ENCODE measurements around the gene GRK5.

The GRK5 gene

DNA sequence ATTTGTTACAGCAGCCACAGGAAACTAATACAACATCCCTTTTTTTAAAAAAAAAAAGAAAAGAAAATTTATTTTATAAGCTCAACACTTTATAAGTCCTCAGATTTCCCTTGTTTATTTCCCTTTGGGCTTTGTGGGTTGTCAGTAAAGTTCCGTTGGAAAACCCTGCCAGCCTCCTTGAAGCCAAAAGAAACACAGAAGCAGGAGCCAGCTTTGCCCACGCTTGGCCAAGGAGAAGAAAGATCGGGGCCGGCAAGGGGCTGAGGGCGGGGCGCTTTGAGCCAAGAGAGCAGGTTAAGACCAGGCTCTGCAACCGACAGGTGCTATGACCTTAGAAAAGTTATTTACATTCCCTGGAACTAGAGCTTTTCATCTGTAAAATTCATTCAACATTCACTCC is 262.5 kb downstream of the GRK5 start:
- no peak for DNase-seq (ENCODE audit: low read depth, low spot score)

DNA sequence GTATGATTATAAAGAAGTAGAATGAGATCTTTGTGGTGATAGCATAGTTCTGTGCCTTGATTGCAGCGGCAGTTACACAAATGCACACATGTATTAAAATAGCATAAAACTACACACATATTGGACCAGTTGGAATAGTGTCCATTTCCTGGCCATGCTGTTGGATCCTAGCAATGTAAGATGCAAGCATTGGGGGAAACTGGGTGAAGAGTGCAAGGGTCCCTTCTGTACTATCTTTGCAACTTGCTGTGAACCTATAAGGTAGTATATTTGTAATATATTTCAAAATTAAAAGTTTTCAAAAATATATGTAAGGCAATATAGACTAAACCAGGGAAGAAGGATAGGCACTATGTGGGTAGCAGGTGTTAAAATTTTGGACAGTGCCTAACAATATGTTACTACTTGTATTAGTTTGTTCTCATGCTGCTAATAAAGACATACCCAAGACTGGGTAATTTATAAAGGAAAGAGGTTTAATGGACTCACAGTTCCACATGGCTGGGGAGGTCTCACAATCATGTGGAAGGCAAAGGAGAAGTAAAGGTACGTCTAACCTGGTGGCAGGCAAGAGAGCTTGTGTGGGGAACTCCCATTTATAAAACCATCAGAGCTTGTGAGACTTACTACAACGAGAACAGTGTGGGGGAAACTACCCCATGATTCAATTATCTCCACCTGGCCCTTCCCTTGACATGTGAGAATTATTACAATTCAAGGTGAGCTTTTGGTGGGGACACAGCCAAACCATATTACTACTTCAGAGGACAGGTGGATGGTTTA is 263.7 kb downstream of the GRK5 start:
- TF ChIP-seq FOXP2 (optimal IDR thresholded peaks at IDR 0.05; ENCODE audit: control extremely low read depth, extremely low read length, insufficient read depth) = no peak
- no peak for TF ChIP-seq EZH2 (IDR thresholded peaks at IDR 0.05)
- no peak for TF ChIP-seq POLR2AphosphoS5 (IDR thresholded peaks at IDR 0.05; ENCODE audit: borderline replicate concordance, low read depth, low read length)
- Histone ChIP-seq H3K27ac (no peak overlapping the region), H3K9me3 (ENCODE audit: low read depth, low read length) (no peaks in the 10 kb centered on the region), H3K9ac (ENCODE audit: insufficient read length) (no peak overlapping the region), H3K4me3 (no peak overlapping the region), H3K36me3 (ENCODE audit: insufficient read depth, low read length) (no peaks in the 10 kb centered on the region)
- DNase-seq (ENCODE audit: low read depth, low spot score) = no peak

More for the DNA sequence above, 262.5 kb downstream of the GRK5 start:
- Histone ChIP-seq H3K4me3 (no peak overlapping the region), H3K36me3 (ENCODE audit: insufficient read depth, low read length) (no peaks in the 10 kb centered on the region), H3K27ac (no peak overlapping the region), H3K9ac (ENCODE audit: insufficient read length) (no peak overlapping the region), H3K9me3 (ENCODE audit: low read depth, low read length) (no peaks in the 10 kb centered on the region)
- TF ChIP-seq EZH2 (IDR thresholded peaks at IDR 0.05) (no peak), POLR2AphosphoS5 (IDR thresholded peaks at IDR 0.05; ENCODE audit: borderline replicate concordance, low read depth, low read length) (no peak), FOXP2 (optimal IDR thresholded peaks at IDR 0.05; ENCODE audit: control extremely low read depth, extremely low read length, insufficient read depth) (no peak)

DNA sequence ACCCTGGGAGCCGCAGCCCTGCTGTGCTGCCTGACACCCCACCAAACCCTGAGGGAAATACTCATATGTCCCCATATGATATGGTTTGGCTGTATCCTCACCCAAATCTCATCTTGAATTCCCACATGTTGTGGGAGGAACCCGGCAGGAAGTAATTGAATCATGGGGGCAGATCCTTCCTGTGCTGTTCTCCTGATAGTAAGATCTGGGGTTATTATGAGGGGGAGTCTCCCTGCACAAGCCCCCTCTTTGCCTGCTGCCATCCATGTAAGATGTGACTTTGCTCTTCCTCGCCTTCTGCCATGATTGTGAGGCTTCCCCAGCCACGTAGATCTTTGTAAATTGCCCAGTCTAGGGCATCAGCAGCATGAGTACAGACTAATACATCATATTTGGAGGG is 266.4 kb downstream of the GRK5 start:
- Histone ChIP-seq H3K9ac (ENCODE audit: insufficient read length) (no peak overlapping the region), H3K4me3 (no peak overlapping the region), H3K36me3 (ENCODE audit: insufficient read depth, low read length) (no peaks in the 10 kb centered on the region), H3K9me3 (ENCODE audit: low read depth, low read length) (no peaks in the 10 kb centered on the region), H3K27ac (no peak overlapping the region)
- DNase-seq (ENCODE audit: low read depth, low spot score) = no peak
- TF ChIP-seq POLR2AphosphoS5 (IDR thresholded peaks at IDR 0.05; ENCODE audit: borderline replicate concordance, low read depth, low read length) (no peak), EZH2 (IDR thresholded peaks at IDR 0.05) (no peak), FOXP2 (optimal IDR thresholded peaks at IDR 0.05; ENCODE audit: control extremely low read depth, extremely low read length, insufficient read depth) (no peak)

DNA sequence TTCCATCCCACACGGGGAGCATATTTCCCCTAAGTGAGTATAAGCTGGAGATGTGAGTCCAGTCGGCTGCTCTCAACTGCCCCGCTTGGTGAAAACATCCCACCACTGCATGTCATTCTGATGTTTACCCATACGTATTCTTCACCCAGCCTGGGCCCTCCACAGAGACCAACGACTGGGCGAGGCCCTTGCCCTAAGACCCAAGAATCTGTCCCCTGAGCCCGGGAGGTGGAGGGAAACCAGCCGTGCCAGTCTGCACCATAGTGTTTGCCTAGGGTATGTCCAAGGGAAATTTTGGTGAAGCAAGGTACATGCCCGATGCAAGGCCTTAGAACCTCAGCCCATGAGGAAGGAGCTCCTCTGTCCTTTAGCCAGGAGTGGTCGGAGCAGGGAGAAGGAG is 267.2 kb downstream of the GRK5 start:
- no peaks in the 10 kb centered on the region for H3K9me3 ChIP-seq (ENCODE audit: low read depth, low read length)
- no peaks in the 10 kb centered on the region for H3K36me3 ChIP-seq (ENCODE audit: insufficient read depth, low read length)
- no peak overlapping the region for H3K27ac ChIP-seq
- H3K4me3 ChIP-seq = no peak overlapping the region
- no peak for DNase-seq (ENCODE audit: low read depth, low spot score)
- no peak overlapping the region for H3K9ac ChIP-seq (ENCODE audit: insufficient read length)
- TF ChIP-seq FOXP2 (optimal IDR thresholded peaks at IDR 0.05; ENCODE audit: control extremely low read depth, extremely low read length, insufficient read depth) (no peak), POLR2AphosphoS5 (IDR thresholded peaks at IDR 0.05; ENCODE audit: borderline replicate concordance, low read depth, low read length) (no peak), EZH2 (IDR thresholded peaks at IDR 0.05) (no peak)

DNA sequence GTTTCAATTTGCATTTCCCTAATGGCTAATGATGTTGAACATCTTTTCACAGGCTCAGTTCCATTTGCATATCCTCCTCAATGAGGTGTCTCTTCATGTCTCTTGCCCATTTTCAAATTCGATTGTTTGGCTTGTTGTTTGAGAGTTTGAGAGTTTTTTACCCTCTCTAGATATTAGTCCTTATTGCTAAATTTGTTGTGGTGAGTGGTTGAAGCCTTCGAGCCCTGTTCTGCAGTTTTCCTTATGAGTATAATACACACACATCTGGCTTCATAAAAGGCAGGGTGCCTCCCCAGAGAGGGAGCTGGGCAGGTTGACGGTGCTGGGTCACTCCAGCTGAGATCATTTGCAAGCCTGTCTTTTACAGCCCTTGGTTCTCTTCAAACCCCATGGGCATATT is 270.1 kb downstream of the GRK5 start:
- Histone ChIP-seq H3K9me3 (ENCODE audit: low read depth, low read length) (no peaks in the 10 kb centered on the region), H3K9ac (ENCODE audit: insufficient read length) (no peak overlapping the region), H3K4me3 (no peak overlapping the region), H3K36me3 (ENCODE audit: insufficient read depth, low read length) (no peaks in the 10 kb centered on the region), H3K27ac (no peak overlapping the region)
- no peak for DNase-seq (ENCODE audit: low read depth, low spot score)
- TF ChIP-seq FOXP2 (optimal IDR thresholded peaks at IDR 0.05; ENCODE audit: control extremely low read depth, extremely low read length, insufficient read depth) (no peak), POLR2AphosphoS5 (IDR thresholded peaks at IDR 0.05; ENCODE audit: borderline replicate concordance, low read depth, low read length) (no peak), EZH2 (IDR thresholded peaks at IDR 0.05) (no peak)

DNA sequence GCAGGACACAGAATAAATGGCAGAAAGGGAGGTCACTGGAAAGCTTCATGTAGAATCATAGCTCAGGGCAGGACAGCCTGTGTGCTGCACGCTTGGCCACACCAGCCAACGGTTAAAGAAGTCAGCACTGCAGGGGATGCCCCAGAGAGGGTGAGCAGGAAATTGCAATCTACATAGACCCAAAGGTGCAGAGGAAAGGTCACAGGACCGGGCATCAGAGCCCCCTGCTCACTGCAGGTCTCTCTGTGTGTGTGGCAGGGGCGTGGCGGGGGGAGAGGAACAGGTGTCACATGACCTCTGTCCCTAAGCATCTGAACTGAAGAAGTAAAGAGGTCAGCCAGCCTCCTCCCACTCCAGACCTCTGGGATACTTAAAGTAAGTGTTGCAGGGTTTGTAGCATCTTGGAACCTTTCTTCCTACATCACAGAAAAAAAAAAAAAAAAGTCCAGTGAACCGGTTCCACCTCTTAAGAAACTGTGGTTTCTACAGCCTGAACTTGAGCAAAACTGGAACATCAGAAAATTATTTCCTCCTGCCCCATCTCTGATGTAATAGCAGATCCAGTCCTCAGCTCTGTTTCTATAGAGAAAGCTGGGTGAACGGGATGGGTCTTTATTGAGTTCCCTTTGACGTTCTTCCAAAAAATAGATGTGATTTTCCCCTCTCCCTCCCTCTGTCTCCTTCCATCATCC is 270.9 kb downstream of the GRK5 start:
- H3K36me3 ChIP-seq (ENCODE audit: insufficient read depth, low read length) = no peaks in the 10 kb centered on the region
- H3K9me3 ChIP-seq (ENCODE audit: low read depth, low read length) = no peaks in the 10 kb centered on the region
- no peak overlapping the region for H3K27ac ChIP-seq
- DNase-seq (ENCODE audit: low read depth, low spot score) = no peak
- no peak overlapping the region for H3K4me3 ChIP-seq
- no peak overlapping the region for H3K9ac ChIP-seq (ENCODE audit: insufficient read length)
- TF ChIP-seq EZH2 (IDR thresholded peaks at IDR 0.05) (no peak), FOXP2 (optimal IDR thresholded peaks at IDR 0.05; ENCODE audit: control extremely low read depth, extremely low read length, insufficient read depth) (no peak), POLR2AphosphoS5 (IDR thresholded peaks at IDR 0.05; ENCODE audit: borderline replicate concordance, low read depth, low read length) (no peak)

DNA sequence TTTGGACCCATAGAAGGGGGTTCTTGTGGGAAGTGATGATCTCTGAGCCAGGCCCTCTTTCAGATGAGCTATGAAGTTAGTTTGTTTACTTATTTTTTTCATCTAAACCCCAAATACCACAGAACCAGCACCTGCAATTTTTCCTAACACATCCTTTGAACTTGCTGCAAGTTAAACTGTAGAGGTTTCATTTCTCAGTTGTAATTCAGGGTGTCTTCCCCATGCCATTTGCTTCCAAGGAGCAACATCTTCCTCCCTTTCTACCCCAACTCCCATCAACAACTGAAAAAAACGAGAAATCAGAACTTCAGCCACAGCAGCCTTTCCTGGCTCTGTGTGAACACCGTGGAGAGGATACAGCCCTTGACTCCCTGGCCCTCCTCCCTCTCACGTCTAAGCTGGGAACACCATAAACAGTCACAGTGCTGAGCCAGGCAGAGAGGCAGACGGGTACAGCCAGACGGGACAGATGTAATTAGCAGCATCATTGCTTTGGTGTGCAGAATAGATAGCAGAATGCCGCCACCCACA is 271.5 kb downstream of the GRK5 start:
- Histone ChIP-seq H3K4me3 (no peak overlapping the region), H3K27ac (no peak overlapping the region)
- no peak for TF ChIP-seq EZH2 (IDR thresholded peaks at IDR 0.05)
- no peak for TF ChIP-seq FOXP2 (optimal IDR thresholded peaks at IDR 0.05; ENCODE audit: control extremely low read depth, extremely low read length, insufficient read depth)
- no peak for TF ChIP-seq POLR2AphosphoS5 (IDR thresholded peaks at IDR 0.05; ENCODE audit: borderline replicate concordance, low read depth, low read length)

DNA sequence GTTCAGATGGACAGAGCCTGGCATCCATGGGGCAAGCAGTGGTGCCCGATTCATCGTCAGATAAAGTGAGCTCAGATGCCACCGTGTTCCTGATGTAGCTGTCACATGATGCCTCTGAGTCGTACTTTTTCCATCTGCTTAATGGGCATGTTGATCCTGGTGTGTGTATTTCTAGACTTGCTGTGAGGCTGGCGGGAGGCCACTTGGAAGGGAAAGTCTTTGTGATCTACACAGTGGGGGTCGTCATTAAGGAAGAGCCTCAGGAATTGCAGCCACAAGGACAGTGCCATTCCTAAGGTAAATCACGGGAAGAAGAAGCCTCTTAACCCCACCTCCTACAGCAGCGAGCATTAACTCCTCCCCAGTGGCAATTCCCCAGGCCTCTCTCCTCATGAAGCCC is 272.2 kb downstream of the GRK5 start:
- H3K27ac ChIP-seq = no peak overlapping the region
- no peak for TF ChIP-seq FOXP2 (optimal IDR thresholded peaks at IDR 0.05; ENCODE audit: control extremely low read depth, extremely low read length, insufficient read depth)
- TF ChIP-seq EZH2 (IDR thresholded peaks at IDR 0.05) = no peak
- no peak for TF ChIP-seq POLR2AphosphoS5 (IDR thresholded peaks at IDR 0.05; ENCODE audit: borderline replicate concordance, low read depth, low read length)
- H3K36me3 ChIP-seq (ENCODE audit: insufficient read depth, low read length) = no peaks in the 10 kb centered on the region
- no peak overlapping the region for H3K4me3 ChIP-seq
- no peak overlapping the region for H3K9ac ChIP-seq (ENCODE audit: insufficient read length)
- no peak for DNase-seq (ENCODE audit: low read depth, low spot score)
- no peaks in the 10 kb centered on the region for H3K9me3 ChIP-seq (ENCODE audit: low read depth, low read length)

More for the DNA sequence above, 271.5 kb downstream of the GRK5 start:
- no peaks in the 10 kb centered on the region for H3K36me3 ChIP-seq (ENCODE audit: insufficient read depth, low read length)
- H3K9me3 ChIP-seq (ENCODE audit: low read depth, low read length) = no peaks in the 10 kb centered on the region
- no peak for DNase-seq (ENCODE audit: low read depth, low spot score)
- no peak overlapping the region for H3K9ac ChIP-seq (ENCODE audit: insufficient read length)
